ENCODE measurements around the gene TEX2.

TEX2 gene

DNA sequence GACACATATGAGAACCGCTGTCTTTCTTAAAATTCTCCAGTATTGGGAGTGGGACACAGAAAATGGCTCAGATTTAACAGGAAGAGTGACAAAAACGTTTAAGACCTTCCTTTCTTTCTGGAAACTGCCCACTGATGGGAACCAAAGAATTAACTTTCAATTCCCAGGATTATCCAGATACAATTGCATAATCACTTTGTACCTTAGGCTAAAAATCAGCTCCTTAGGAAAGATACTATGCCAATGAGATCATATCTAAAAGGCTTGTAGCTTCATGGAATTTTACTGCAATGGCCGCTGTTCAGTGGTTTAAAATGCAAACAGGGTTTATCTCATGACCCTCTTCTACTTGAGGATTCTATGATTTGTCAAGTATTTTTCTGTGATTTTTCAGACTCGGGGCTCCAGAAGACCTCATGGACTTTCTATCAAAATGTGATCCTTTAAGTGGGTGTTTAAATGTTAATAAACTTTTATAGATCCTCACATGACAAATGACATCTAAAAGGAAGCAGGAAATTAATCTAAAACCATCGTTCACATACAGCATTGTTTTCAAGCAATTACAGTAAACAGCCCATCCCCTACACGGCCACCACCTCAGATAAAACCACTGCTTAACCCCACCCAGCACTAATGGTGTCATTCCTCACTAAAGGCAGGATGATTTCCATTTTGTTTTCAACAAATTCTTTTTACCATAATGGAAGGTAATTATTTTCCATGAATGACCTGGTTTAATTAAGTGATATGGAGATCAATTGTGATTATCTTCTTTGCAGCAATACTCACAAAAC, 101.5 kb downstream of the TEX2 start:
- H3K4me2 ChIP-seq (ENCODE audit: low read length): no peak overlapping the region
- no peak overlapping the region for H2BK15ac ChIP-seq (replicated peaks; ENCODE audit: low read depth)
- no peak overlapping the region for H4K8ac ChIP-seq (ENCODE audit: low read depth, low read length)
- no peak overlapping the region for H2BK5ac ChIP-seq (ENCODE audit: low read length)
- H3K9ac ChIP-seq (ENCODE audit: low read length): no peak overlapping the region
- H3K79me1 ChIP-seq (ENCODE audit: low read length): no peaks in the 10 kb centered on the region
- no peaks in the 10 kb centered on the region for H3K79me2 ChIP-seq (ENCODE audit: control insufficient read depth, insufficient read depth, low read length)
- no peak overlapping the region for H2BK120ac ChIP-seq (ENCODE audit: low read depth, low read length)
- H4K5ac ChIP-seq (ENCODE audit: low read length): no peak overlapping the region
- no CpG with 5 or more reads among the region's 6 CpGs for WGBS (ENCODE audit: extremely low coverage, insufficient coverage, low lambda C conversion rate)
- H3K4me1 ChIP-seq (ENCODE audit: control insufficient read depth, low read depth, low read length): no peaks in the 10 kb centered on the region
- no peak overlapping the region for H2AK5ac ChIP-seq (ENCODE audit: low read length)
- no peak overlapping the region for H3K4me3 ChIP-seq (ENCODE audit: low read length)
- no peaks in the 10 kb centered on the region for H3K36me3 ChIP-seq (ENCODE audit: control insufficient read depth, insufficient read depth, low read length)
- no peak overlapping the region for H3K18ac ChIP-seq (ENCODE audit: low read length)
- no peak overlapping the region for H3K4ac ChIP-seq (ENCODE audit: low read depth, low read length)
- H3K27me3 ChIP-seq (ENCODE audit: insufficient read depth, low read length, poor library complexity): no peaks in the 10 kb centered on the region
- no peak overlapping the region for H3K27ac ChIP-seq (ENCODE audit: low read depth, low read length)
- no peak overlapping the region for H3K23ac ChIP-seq (ENCODE audit: low read length)
- no peak for DNase-seq
- H3K56ac ChIP-seq (ENCODE audit: low read length): no peak overlapping the region

DNA sequence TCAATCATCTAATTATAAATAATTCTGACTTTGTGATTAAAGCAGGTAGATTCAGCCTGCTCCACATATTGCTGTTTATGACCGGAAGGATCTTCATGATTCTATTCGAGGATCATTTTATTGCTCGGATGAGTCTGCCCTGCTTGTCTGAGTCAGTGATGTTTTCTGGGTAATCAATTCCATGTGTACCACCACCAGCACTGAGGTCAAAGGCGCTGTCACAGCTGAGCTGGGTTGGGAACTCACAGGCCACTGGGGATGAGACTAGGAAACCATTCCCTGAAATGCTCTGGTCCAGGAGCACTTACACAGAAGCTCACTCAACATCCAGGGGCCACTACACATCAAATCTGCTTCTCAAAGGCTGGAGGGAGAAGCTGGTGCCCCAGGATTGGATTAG, 102.7 kb downstream of the TEX2 start:
- H3K27ac ChIP-seq (ENCODE audit: low read depth, low read length): no peak overlapping the region
- no peak overlapping the region for H3K4ac ChIP-seq (ENCODE audit: low read depth, low read length)
- no peaks in the 10 kb centered on the region for H3K4me1 ChIP-seq (ENCODE audit: control insufficient read depth, low read depth, low read length)
- no peaks in the 10 kb centered on the region for H3K79me1 ChIP-seq (ENCODE audit: low read length)
- no peak overlapping the region for H3K4me3 ChIP-seq (ENCODE audit: low read length)
- no peak for DNase-seq
- no peaks in the 10 kb centered on the region for H3K27me3 ChIP-seq (ENCODE audit: insufficient read depth, low read length, poor library complexity)
- no peak overlapping the region for H2AK5ac ChIP-seq (ENCODE audit: low read length)
- H4K8ac ChIP-seq (ENCODE audit: low read depth, low read length): no peak overlapping the region
- no peak overlapping the region for H3K56ac ChIP-seq (ENCODE audit: low read length)
- H3K9ac ChIP-seq (ENCODE audit: low read length): no peak overlapping the region
- no peak overlapping the region for H4K5ac ChIP-seq (ENCODE audit: low read length)
- no peaks in the 10 kb centered on the region for H3K79me2 ChIP-seq (ENCODE audit: control insufficient read depth, insufficient read depth, low read length)
- no peak overlapping the region for H3K4me2 ChIP-seq (ENCODE audit: low read length)
- H3K36me3 ChIP-seq (ENCODE audit: control insufficient read depth, insufficient read depth, low read length): no peaks in the 10 kb centered on the region
- no peak overlapping the region for H3K23ac ChIP-seq (ENCODE audit: low read length)
- no peak overlapping the region for H2BK120ac ChIP-seq (ENCODE audit: low read depth, low read length)
- no peak overlapping the region for H2BK5ac ChIP-seq (ENCODE audit: low read length)
- no peak overlapping the region for H3K18ac ChIP-seq (ENCODE audit: low read length)
- no CpG with 5 or more reads among the region's 4 CpGs for WGBS (ENCODE audit: extremely low coverage, insufficient coverage, low lambda C conversion rate)
- H2BK15ac ChIP-seq (replicated peaks; ENCODE audit: low read depth): no peak overlapping the region

DNA sequence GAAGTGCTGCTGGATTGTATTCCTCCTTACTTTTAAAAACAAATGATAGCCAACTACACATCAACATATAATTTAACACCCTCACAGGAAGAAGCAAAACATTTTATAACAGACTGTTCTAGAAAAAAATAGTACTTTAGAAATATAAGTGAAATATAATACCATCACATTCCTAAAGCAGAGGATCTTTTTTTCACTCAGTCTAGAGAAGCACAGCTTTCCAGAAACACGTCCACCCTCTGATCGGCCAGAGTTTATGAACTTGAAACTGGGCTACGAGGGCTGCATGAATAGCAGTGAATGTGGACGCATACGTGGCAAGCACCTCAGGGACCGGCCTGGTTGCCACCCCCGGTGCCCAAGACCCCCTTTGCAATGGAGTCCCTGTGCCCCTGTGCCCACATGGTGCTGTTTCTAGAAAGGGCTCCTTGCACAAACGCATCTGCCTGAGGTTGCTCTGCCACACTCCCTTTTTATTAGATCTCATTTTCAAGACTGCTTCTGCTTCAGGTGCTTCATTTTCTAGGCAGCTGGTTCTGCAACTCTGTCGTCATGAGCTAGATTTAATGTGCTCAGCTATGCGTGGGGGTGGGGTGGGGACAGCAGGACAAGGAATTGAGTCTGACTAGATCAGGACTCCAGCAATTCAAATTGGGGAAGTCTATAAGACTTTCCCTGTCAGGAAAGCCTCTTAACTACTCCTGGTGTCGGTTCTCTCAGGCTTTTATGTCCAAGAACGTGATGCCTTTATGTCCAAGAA, 104.0 kb downstream of the TEX2 start:
- Histone ChIP-seq H3K79me2 (ENCODE audit: control insufficient read depth, insufficient read depth, low read length) (no peaks in the 10 kb centered on the region), H3K4ac (ENCODE audit: low read depth, low read length) (no peak overlapping the region), H3K23ac (ENCODE audit: low read length) (no peak overlapping the region), H3K4me1 (ENCODE audit: control insufficient read depth, low read depth, low read length) (no peaks in the 10 kb centered on the region), H3K18ac (ENCODE audit: low read length) (no peak overlapping the region), H4K8ac (ENCODE audit: low read depth, low read length) (no peak overlapping the region), H3K79me1 (ENCODE audit: low read length) (no peaks in the 10 kb centered on the region), H2AK5ac (ENCODE audit: low read length) (no peak overlapping the region), H2BK5ac (ENCODE audit: low read length) (no peak overlapping the region), H2BK120ac (ENCODE audit: low read depth, low read length) (no peak overlapping the region), H3K36me3 (ENCODE audit: control insufficient read depth, insufficient read depth, low read length) (no peaks in the 10 kb centered on the region), H4K5ac (ENCODE audit: low read length) (no peak overlapping the region), H3K4me3 (ENCODE audit: low read length) (no peak overlapping the region), H3K56ac (ENCODE audit: low read length) (no peak overlapping the region), H3K27ac (ENCODE audit: low read depth, low read length) (no peak overlapping the region), H3K4me2 (ENCODE audit: low read length) (no peak overlapping the region), H3K9ac (ENCODE audit: low read length) (no peak overlapping the region), H2BK15ac (replicated peaks; ENCODE audit: low read depth) (no peak overlapping the region), H3K27me3 (ENCODE audit: insufficient read depth, low read length, poor library complexity) (no peaks in the 10 kb centered on the region)
- DNase-seq: no peak
- no CpG with 5 or more reads among the region's 12 CpGs for WGBS (ENCODE audit: extremely low coverage, insufficient coverage, low lambda C conversion rate)

DNA sequence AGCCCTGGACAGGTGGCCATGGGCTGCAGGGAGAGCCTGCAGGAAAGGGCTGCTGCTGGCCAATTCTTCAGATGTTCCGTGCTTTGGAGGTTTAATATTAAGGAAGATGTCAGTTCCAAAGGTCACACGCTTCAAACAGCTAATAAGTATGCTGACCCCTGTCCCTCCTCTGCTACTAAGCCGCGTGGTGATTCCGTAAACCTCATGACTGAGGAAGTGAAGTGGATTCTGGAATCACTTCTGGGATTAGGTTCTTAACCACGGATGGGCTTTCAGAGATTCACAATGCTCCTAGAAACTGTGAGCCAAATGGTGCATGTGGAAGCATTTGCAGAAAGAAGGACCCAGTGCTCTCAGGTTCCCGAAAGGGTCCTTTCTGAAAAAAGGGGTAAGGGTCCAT, 104.7 kb downstream of the TEX2 start:
- Histone ChIP-seq H3K23ac (ENCODE audit: low read length) (no peak overlapping the region), H3K9ac (ENCODE audit: low read length) (no peak overlapping the region), H3K4me1 (ENCODE audit: control insufficient read depth, low read depth, low read length) (no peaks in the 10 kb centered on the region), H4K5ac (ENCODE audit: low read length) (no peak overlapping the region), H3K18ac (ENCODE audit: low read length) (no peak overlapping the region), H2AK5ac (ENCODE audit: low read length) (no peak overlapping the region), H3K4ac (ENCODE audit: low read depth, low read length) (no peak overlapping the region), H4K8ac (ENCODE audit: low read depth, low read length) (no peak overlapping the region), H3K27ac (ENCODE audit: low read depth, low read length) (no peak overlapping the region), H2BK5ac (ENCODE audit: low read length) (no peak overlapping the region), H2BK15ac (replicated peaks; ENCODE audit: low read depth) (no peak overlapping the region), H3K27me3 (ENCODE audit: insufficient read depth, low read length, poor library complexity) (no peaks in the 10 kb centered on the region), H3K4me2 (ENCODE audit: low read length) (no peak overlapping the region), H3K4me3 (ENCODE audit: low read length) (no peak overlapping the region), H3K79me2 (ENCODE audit: control insufficient read depth, insufficient read depth, low read length) (no peaks in the 10 kb centered on the region), H3K36me3 (ENCODE audit: control insufficient read depth, insufficient read depth, low read length) (no peaks in the 10 kb centered on the region), H3K56ac (ENCODE audit: low read length) (no peak overlapping the region), H3K79me1 (ENCODE audit: low read length) (no peaks in the 10 kb centered on the region), H2BK120ac (ENCODE audit: low read depth, low read length) (no peak overlapping the region)
- no peak for DNase-seq
- no CpG with 5 or more reads among the region's 7 CpGs for WGBS (ENCODE audit: extremely low coverage, insufficient coverage, low lambda C conversion rate)

DNA sequence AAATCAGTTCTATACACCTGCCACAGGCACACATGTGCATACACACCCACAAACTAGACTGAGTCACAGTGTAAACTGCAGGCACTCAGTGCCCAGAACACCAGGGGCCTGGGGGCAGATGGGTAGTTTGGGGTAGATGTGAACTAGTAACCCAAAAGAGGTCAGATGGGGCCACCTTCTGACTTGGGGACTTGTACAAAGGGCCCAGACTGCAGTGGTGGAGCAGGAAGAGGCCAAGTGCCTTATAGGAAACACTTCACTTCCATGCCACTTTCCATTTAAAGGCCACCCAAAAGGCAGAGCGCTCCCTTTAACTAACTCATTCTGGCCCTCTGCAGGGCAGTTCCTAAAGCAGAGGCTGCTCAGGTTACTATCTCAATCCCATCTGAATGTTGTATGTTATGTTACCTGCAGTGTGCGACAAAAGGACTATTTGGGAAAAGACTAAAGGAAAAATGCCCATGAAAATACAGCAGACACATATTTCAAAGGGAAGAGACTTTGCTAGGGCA, 105.3 kb downstream of the TEX2 start:
- H3K4ac ChIP-seq (ENCODE audit: low read depth, low read length): no peak overlapping the region
- no peak overlapping the region for H3K56ac ChIP-seq (ENCODE audit: low read length)
- H2AK5ac ChIP-seq (ENCODE audit: low read length): no peak overlapping the region
- no peak overlapping the region for H3K23ac ChIP-seq (ENCODE audit: low read length)
- no peak overlapping the region for H4K5ac ChIP-seq (ENCODE audit: low read length)
- H2BK5ac ChIP-seq (ENCODE audit: low read length): no peak overlapping the region
- H3K9ac ChIP-seq (ENCODE audit: low read length): no peak overlapping the region
- H3K27ac ChIP-seq (ENCODE audit: low read depth, low read length): no peak overlapping the region
- H2BK120ac ChIP-seq (ENCODE audit: low read depth, low read length): no peak overlapping the region
- H3K27me3 ChIP-seq (ENCODE audit: insufficient read depth, low read length, poor library complexity): no peaks in the 10 kb centered on the region
- H3K4me3 ChIP-seq (ENCODE audit: low read length): no peak overlapping the region
- no peak overlapping the region for H3K18ac ChIP-seq (ENCODE audit: low read length)
- DNase-seq: no peak
- H3K79me2 ChIP-seq (ENCODE audit: control insufficient read depth, insufficient read depth, low read length): no peaks in the 10 kb centered on the region
- H3K4me1 ChIP-seq (ENCODE audit: control insufficient read depth, low read depth, low read length): no peaks in the 10 kb centered on the region
- WGBS (ENCODE audit: extremely low coverage, insufficient coverage, low lambda C conversion rate): no CpG with 5 or more reads among the region's 2 CpGs
- no peaks in the 10 kb centered on the region for H3K36me3 ChIP-seq (ENCODE audit: control insufficient read depth, insufficient read depth, low read length)
- no peak overlapping the region for H2BK15ac ChIP-seq (replicated peaks; ENCODE audit: low read depth)
- H3K4me2 ChIP-seq (ENCODE audit: low read length): no peak overlapping the region
- H4K8ac ChIP-seq (ENCODE audit: low read depth, low read length): no peak overlapping the region
- H3K79me1 ChIP-seq (ENCODE audit: low read length): no peaks in the 10 kb centered on the region
